Cardiac fibroblast (primary cell): ENCODE data around the gene UBL4B.

Experiments
- DNase-seq, 2 donors: peaks; one replicate each; pipeline versions ENCODE4 v3.0.0 to v3.0.0-alpha.2; 2010; ENCODE audit warnings: low read depth in 2 of 2
- H3K4me3 ChIP-seq, 2 donors: replicated peaks in 1 of 2; 1 replicate in 1 of 2; 2 replicates in 1 of 2; pipeline ENCODE4 v1.5.1; 2011; ENCODE audit warnings: low read depth in 2 of 2, low read length in 2 of 2, mild to moderate bottlenecking in 2 of 2, moderate library complexity in 1 of 2
- CTCF ChIP-seq: IDR thresholded peaks from one replicate; pipeline ENCODE4 v1.5.1; 2011; ENCODE audit warnings: low read depth, mild to moderate bottlenecking, low read length, inconsistent platforms

The UBL4B gene

DNA sequence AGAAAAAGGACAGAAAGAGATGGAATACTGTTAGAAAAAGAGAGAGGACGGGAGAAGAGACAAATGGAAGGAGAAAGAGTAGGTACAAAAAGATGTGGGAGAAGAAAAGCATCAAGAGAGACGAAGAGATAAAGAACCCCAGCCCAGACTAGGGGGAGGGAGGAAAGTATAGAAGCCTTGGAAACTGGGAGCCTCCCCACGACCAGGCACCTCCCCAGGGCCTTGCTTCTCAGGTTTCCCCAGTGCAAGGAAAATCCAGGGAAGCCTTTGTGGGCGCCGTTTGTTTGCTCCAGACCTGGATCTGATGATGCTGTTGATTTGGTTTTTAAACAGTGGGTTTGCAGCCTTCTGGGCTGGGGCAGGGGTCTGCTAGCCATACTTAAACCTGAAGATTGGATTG is 26.6 kb upstream of the UBL4B start:
- no peak for DNase-seq
- no peak for TF ChIP-seq CTCF
- H3K4me3 ChIP-seq: no peak overlapping the region

GRCh38 chr1:110086961-110087360 is 25.3 kb upstream of the UBL4B start:
- DNase-seq: no peak
- TF ChIP-seq CTCF: no peak
- no peak overlapping the region for H3K4me3 ChIP-seq

- DNase-seq: peak; percentile 68 to 70
- H3K4me3 ChIP-seq: no peak overlapping the region
- peak; percentile 71 for TF ChIP-seq CTCF
Measured at GRCh38 chr1:110087812-110088738, 24.2 kb upstream of the UBL4B start.

GRCh38 chr1:110088739-110089316 is 23.4 kb upstream of the UBL4B start:
- H3K4me3 ChIP-seq: no peak overlapping the region
- DNase-seq: no peak
- peak; percentile 2 for TF ChIP-seq CTCF

- H3K4me3 ChIP-seq: no peak overlapping the region
- TF ChIP-seq CTCF: no peak
- DNase-seq: no peak
Measured at GRCh38 chr1:110089561-110090275, 22.5 kb upstream of the UBL4B start.

DNA sequence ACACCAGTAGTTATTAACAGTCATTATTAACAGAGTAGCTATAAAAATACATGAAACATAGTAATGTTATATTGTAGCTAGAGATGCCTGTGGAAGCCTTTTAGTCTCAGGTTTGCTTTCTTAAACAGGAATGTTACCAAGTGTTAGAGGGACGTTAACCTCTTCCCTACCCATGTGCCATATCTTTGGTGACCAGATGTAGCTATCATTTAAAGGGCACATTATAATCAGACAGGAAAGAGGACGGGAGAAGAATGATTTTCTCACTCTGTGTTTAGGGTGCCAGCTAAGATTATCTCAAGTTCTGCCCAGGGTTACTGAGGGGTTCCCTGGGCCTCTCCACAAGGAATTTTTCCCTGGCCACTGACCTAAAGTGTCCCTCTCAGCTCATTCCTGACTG is 20.9 kb upstream of the UBL4B start:
- H3K4me3 ChIP-seq: no peak overlapping the region
- DNase-seq: no peak
- TF ChIP-seq CTCF: no peak
